ENCODE measurements around the gene RBMS3.
"Not testable (repeated sequence)": the region's sequence is repeated elsewhere in the genome, so short reads cannot be mapped to it uniquely, and the experiment has no call there.

Gene RBMS3

DNA sequence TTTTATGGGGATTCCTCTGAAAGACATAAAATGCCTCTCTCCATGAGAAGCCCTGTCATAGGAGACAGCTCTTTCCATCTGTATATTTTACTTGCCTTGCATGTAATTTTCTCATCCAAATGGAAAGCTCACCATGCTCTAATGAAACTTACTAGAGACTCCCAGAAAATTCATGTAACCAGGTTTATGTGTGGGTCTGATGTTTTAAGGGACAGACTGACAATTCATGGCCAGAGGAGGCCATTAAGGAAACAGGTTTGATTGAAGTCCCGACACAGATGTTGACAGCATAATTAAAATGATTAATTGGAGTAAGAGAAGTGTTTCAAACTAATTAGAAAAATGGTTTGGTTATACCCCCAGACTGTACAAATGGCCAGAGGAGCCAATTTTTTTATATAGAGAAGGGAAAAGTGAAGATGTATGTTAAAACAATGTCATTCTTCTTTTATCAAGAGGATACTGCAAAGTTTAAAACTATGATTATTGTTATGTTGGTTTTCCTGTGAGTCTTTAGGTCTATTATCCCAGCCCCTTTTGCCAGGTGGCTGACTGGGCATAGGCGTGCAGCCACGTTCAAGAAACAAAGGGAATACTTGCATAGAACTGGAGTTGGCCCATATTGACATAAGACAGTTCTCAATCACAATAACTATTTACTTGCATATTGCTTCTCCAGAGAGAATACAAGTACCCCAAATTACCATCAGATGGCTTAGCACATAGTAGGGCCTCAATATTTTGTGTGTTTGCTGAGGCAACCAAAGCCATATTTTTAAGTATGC lies 64.8 kb downstream of the RBMS3 start:
- no peak for DNase-seq

GRCh38 chr3:29346828-29347227 lies 66.0 kb downstream of the RBMS3 start:
- no peak for DNase-seq

DNA sequence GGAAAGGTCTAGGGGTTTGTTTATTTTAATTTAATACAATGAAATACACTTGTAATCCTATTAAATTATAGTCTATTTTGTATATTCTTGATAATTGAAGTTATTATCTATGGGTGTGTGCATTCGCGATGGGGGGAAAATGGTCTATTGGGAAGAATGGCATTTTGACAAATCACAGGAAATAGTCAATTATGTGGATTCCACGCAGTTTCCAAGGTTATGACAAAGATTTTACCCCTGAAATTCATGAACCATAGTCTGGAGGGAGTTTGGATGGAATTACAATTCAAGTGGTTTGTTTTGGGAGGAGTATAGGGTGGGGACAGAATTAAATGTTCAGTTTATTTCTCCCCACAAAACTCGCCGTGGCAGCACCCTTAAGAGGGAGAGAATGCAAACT lies 66.5 kb downstream of the RBMS3 start:
- no peak for DNase-seq

DNA sequence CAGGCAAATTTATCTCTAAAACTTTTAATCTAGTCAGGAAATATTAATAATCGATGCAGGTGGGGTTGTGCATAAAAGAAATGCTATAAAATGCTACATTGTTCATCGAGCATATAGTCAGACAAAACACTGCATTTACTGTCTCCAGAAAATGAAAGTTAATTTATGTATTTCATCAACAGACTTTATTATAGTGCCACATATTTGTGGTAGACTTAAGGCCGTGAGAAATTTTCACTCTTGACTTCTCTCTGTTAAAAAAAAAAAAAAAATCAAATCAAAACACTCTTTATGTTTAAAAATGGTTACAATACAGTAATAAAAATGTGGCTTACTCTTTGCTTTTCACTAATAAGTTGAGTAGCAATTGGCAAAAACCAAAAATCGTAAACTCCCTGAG lies 67.4 kb downstream of the RBMS3 start:
- no peak for DNase-seq

- DNase-seq = no peak
Measured at GRCh38 chr3:29349049-29349448, 68.2 kb downstream of the RBMS3 start.

GRCh38 chr3:29353807-29354206 lies 72.9 kb downstream of the RBMS3 start:
- DNase-seq = no peak

DNA sequence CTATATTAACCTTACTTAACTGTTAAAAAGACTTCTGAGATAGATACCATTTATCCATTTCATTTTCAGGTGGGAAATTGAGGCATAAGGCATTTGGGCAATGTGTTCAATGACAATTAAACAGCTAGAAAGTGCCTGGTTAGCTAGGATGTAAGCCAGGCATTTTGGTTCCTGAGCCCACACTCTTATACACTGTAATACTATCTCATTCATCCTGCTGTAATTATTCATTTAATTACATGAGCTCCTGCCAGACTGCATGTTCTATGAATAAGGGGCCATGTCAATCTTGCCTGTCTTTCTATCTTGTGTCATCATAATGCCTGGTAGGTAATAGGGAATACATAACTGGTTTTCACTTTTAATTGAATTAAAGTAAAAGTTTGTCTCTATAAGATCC lies 74.0 kb downstream of the RBMS3 start:
- DNase-seq = no peak

DNA sequence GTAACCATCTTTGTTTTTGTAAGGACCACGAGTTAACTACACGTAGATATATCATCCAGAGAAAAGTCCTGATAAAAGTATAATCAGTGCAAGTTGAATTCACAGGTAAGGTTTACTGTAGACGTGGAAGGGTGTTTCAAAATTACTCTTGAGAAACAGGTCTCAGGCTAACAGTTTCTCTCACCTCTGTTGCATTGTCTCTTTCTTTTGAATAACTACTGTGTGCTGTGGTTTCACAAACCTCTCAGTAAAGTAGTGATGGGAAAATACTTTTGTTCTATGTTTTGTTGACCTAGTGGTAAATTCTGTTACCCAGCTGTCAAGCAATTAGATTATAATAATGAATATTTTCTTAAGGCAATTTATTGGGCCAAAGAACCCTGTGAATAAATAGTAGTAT lies 75.2 kb downstream of the RBMS3 start:
- no peak for DNase-seq

DNA sequence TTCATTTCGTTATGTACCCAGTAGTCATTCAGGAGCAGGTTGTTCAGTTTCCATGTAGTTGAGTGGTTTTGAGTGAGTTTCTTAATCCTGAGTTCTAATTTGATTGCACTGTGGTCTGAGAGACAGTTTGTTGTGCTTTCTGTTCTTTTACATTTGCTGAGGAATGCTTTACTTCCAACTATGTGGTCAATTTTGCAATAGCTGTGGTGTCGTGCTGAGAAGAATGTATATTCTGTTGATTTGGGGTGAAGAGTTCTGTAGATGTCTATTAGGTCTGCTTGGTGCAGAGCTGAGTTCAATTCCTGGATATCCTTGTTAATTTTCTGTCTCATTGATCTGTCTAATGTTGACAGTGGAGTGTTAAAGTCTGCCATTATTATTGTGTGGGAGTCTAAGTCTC lies 79.4 kb downstream of the RBMS3 start:
- not testable (repeated sequence) for DNase-seq

DNA sequence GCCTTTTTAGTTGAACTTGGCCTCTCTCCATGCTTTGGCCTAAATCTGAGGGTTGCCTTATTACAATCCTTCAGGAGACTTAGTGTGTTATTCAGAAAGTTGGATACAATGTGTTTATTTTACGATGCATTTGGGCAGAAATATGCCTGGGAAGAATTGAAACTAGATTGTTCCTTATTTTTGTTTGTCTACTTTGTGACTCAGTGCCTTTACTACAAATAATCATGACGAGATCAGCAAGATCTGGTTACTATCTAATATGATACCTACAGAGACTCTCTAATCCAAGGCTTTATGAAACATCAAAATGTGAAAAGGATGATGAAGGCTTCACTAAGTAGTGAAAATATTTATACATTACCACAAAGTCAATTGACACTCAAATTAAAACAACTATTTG lies 82.2 kb downstream of the RBMS3 start:
- DNase-seq = no peak

DNA sequence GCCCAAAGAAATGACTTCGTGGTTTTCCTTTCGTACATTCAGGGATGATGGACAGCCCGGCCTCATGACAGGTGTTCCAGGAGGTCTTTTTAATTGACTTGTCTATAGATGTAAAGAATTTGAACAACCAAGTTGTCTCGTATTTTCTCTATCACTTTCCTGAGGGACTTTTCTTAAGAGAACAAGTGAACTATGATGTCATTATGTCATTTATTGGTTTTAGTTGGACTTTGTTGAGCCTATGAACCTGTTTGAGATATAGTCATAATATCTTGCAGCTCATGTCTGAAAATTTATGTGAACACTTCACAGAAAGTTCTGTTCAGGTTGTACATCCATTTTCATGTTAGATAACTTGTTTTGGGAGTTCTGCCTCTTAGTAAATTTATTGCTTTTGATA lies 89.2 kb downstream of the RBMS3 start:
- no peak for DNase-seq

GRCh38 chr3:29370476-29371420 lies 89.9 kb downstream of the RBMS3 start:
- no peak for DNase-seq

DNA sequence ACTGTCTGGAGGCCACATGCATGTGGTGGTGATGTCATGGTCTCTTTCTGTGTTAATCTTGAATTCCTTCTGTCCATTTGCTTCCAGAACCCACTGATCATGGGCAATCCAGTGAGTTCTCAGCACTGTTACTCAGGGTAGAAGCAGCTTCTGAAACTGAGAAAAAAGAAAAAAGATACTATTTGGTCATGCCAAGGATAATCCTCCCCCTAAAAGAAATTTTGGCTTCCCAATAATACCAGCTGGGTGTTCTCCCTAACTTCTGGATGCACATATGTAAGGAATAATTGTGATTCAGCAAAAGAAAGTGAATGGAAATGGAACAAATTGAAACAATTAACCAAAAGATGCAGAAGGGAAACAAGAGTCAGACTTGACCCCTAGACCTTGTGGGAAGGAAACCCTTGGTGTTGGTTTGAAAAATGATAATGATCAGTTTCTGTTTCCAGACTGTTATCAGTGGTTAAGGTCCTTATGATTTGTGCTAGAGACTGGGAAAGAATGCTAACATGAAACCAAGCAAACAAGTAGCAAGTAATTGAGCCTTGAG lies 92.3 kb downstream of the RBMS3 start:
- no peak for DNase-seq

GRCh38 chr3:29374226-29374625 lies 93.4 kb downstream of the RBMS3 start:
- no peak for DNase-seq

- DNase-seq = no peak
Measured at GRCh38 chr3:29379097-29379496, 98.2 kb downstream of the RBMS3 start.

GRCh38 chr3:29381595-29381994 lies 100.7 kb downstream of the RBMS3 start:
- no peak for DNase-seq

DNA sequence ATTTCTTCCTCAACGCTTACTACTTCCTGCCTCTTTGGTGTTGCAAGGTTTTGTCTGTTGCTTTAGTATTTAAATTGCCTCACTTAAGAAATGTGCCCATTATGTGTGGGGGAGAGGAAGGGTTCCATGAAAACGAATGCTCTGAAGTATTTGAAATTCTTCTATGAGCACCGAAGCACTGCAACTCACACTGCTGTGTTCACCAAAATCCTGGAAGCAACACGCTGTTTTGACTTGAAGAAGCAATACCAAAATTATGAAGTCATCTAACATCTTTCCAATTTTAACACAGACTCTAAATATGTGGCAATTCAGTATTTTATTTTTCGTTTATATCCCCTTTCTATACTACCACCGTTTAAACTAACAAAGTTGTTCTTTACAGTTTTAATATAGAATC lies 101.5 kb downstream of the RBMS3 start:
- no peak for DNase-seq

DNA sequence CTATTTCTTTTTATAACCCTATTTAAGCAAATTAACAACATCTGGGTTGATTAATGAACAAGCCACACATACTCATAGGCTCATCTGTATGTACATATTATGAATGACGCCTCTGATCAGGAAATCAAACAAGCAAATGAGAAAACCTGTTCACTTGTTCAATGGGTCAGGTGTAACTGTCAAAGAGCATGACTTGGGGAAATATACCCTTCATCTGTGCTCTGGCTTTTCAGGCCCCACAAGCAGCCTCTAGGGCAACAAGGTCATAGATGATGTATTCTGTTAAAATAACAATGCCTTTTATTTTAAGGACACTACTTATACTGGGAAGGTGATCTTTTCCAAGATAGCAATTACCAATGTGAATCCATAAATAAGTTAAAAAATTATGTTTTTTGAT lies 102.0 kb downstream of the RBMS3 start:
- no peak for DNase-seq

- no peak for DNase-seq
Measured at GRCh38 chr3:29384640-29385039, 103.8 kb downstream of the RBMS3 start.

DNA sequence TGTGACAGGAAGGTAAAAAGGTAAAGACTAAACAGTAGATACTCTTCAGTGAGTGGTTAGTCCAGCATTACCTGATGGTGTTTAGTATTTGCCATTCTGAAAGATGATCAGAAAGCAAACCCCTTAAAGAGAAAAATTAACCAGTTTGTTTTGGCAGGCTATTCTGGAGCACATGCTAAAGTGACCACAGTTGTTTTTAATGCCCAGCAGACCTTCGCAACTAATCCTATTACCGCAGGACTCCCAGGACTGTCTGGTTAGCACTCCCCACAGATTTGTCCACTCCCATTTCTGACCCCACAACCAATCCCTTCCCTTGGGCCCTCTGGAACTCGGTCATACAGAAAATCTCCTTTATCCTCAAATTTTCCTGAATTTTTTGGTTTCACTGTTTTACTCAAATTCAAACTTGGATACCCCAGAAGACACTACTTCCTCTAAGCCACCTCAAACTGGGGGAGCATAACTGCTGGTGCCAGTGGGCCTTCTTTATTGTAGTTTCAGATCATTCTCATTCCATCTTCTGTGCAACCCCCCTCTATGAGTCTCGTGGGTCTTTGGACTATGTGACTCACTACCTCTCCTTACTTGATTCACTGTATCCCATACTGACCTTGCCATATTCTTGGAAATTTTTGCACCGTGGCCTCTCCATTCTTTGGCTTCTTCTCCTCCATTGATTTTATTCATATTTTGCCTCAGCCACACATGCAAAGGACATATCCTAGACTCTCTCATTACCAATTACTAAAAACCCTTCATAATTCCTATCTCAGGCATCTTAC lies 104.4 kb downstream of the RBMS3 start:
- no peak for DNase-seq

- no peak for DNase-seq
Measured at GRCh38 chr3:29389362-29389761, 108.5 kb downstream of the RBMS3 start.

DNA sequence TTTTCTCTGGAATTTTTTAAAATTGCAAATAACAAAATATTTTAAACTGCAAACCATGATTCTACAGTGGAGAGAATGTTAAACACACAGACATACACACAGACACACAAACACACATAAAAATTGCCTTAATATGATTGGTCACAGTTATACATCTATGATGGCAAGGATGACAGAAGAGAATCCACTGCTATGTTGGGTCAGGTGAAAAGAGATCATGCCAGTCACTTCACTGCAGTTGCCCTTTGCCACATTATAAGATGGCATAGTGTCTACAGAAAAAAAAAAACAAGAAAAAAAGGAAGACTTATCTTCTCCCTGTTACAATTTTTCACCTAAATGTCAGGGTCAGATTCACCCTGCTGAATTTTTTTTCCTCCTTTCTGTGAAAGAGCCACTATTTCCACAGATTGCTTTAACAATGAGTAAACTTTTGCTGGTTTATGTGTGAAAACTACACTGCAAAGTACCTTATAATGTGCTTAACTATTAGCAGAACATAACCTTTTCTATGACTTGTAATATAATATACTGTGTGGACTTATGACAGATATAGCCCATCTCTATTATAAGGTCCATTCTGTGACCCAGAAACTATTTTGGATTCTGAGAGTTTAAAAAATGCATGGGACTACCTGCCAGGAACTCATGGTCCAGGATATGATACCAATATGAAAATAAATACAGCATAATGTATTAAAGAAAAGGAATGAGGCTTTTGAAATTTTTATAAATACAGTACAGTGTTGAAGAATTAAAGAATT lies 111.9 kb downstream of the RBMS3 start:
- no peak for DNase-seq
